ENCODE results near the gene ANK3. TPM values are rescaled to one million over a fixed set of nuclear protein-coding genes. Genes with fewer than 3 reads are reported as not detected.

The ANK3 gene
- total and polyA plus RNA-seq, 2 donors (not counting 1 experiment from before 2014, with no cell fraction given): 0.50 to 0.79 TPM

DNA sequence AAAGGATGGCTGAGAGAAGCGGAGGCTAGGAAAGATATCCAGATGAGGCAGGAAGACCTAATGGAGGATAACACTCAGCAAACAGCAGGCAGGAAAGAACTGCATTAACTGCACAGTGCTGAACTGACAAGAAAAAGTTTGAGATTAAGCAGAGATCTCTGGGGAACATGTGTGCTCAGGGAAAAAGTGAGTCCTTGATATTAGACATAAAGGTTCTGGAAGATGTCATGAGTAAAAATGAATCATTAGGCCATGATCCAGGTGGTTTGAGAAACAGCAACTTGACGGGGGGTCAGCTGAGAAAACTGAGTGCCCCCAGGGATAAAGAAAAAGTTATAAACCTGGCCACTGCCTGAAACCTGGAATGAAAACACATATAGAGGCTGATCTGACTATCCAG lies 27.3 kb upstream of the ANK3 start:
- TF ChIP-seq, protein P1, sequence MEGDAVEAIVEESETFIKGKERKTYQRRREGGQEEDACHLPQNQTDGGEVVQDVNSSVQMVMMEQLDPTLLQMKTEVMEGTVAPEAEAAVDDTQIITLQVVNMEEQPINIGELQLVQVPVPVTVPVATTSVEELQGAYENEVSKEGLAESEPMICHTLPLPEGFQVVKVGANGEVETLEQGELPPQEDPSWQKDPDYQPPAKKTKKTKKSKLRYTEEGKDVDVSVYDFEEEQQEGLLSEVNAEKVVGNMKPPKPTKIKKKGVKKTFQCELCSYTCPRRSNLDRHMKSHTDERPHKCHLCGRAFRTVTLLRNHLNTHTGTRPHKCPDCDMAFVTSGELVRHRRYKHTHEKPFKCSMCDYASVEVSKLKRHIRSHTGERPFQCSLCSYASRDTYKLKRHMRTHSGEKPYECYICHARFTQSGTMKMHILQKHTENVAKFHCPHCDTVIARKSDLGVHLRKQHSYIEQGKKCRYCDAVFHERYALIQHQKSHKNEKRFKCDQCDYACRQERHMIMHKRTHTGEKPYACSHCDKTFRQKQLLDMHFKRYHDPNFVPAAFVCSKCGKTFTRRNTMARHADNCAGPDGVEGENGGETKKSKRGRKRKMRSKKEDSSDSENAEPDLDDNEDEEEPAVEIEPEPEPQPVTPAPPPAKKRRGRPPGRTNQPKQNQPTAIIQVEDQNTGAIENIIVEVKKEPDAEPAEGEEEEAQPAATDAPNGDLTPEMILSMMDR (conservative IDR thresholded peaks at IDR 0.05 in 1 of 2, IDR thresholded peaks at IDR 0.05 in 1 of 2; ENCODE audit: low read depth in 1 of 2, low read length in 2 of 2): no peak
- no peak for TF ChIP-seq EZH2 (IDR thresholded peaks at IDR 0.05; ENCODE audit: low read length, missing control alignments)
- no peak overlapping the region for H3K27ac ChIP-seq (ENCODE audit: insufficient read depth, low read length)

DNA sequence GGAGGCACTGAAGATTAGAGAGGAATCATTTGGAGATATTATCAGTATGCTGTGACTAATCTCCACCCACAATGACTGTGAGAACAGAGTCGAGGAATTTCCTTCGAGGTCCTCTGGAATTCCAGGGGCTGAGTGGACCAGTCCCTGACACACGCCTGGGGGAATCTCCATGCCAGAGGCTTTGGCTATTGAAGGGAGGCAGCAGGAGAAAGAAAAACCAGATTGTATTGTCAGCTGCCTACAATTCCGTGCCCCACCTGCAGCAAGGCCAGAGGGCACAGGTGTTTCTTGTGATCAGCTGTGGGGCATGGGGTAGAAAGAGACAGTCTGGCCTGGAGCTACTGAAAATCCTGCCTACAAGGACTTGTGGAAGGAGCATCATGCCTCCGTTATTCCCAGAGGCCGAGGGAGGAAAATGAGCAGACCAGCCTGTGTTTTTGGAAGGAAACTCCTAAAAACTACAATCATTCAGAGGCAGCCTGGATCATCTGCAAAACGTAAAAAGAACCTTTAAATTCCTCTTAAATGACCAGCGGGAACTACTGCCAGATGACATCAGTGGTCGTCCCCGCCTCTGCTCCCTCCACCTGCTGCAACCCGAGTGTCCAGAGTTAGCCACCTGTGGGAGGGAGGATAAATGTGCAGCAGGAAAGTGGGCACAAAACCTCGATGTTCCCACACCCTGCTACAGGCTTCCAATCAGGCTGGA lies 25.4 kb upstream of the ANK3 start:
- Histone ChIP-seq H3K36me3 (ENCODE audit: control insufficient read depth, insufficient read depth, low read length) (no peaks in the 10 kb centered on the region), H3K4me1 (ENCODE audit: control insufficient read depth, extremely low read depth, insufficient read depth, low read length) (peaks cover 7% of the 10 kb centered on the region), H2AFZ (ENCODE audit: low read length) (no peak overlapping the region), H3K9ac (ENCODE audit: insufficient read depth, low read length) (no peak overlapping the region), H3K4me3 (replicated peaks in 1 of 4; ENCODE audit: control extremely low read depth in 1 of 4, insufficient read depth in 1 of 4, low read depth in 3 of 4, low read length in 4 of 4) (no peak overlapping the region), H3K79me2 (ENCODE audit: control insufficient read depth, insufficient read depth, low read length) (no peaks in the 10 kb centered on the region), H4K20me1 (ENCODE audit: control insufficient read depth, extremely low read depth, insufficient read depth, low read length) (no peaks in the 10 kb centered on the region), H3K27ac (ENCODE audit: insufficient read depth, low read length) (no peak overlapping the region), H3K4me2 (ENCODE audit: extremely low read depth, insufficient read depth, low read length) (peak overlapping the region; percentile 11), H3K9me3 (ENCODE audit: control insufficient read depth, insufficient read depth, low read depth, low read length) (no peaks in the 10 kb centered on the region), H3K27me3 (ENCODE audit: control insufficient read depth, insufficient read depth, low read length) (no peaks in the 10 kb centered on the region)
- TF ChIP-seq, protein P1 (conservative IDR thresholded peaks at IDR 0.05 in 1 of 2, IDR thresholded peaks at IDR 0.05 in 1 of 2; ENCODE audit: low read depth in 1 of 2, low read length in 2 of 2): no peak
- TF ChIP-seq EZH2 (IDR thresholded peaks at IDR 0.05; ENCODE audit: low read length, missing control alignments): no peak
- DNase-seq (ENCODE audit: low read depth in 2 of 2): peak; percentile 44 to 97

More for the DNA sequence above, 27.3 kb upstream of the ANK3 start:
- Histone ChIP-seq H3K79me2 (ENCODE audit: control insufficient read depth, insufficient read depth, low read length) (no peaks in the 10 kb centered on the region), H3K4me3 (replicated peaks in 1 of 4; ENCODE audit: control extremely low read depth in 1 of 4, insufficient read depth in 1 of 4, low read depth in 3 of 4, low read length in 4 of 4) (no peak overlapping the region), H3K27me3 (ENCODE audit: control insufficient read depth, insufficient read depth, low read length) (no peaks in the 10 kb centered on the region), H3K36me3 (ENCODE audit: control insufficient read depth, insufficient read depth, low read length) (no peaks in the 10 kb centered on the region), H3K9ac (ENCODE audit: insufficient read depth, low read length) (no peak overlapping the region), H4K20me1 (ENCODE audit: control insufficient read depth, extremely low read depth, insufficient read depth, low read length) (no peaks in the 10 kb centered on the region), H3K9me3 (ENCODE audit: control insufficient read depth, insufficient read depth, low read depth, low read length) (no peaks in the 10 kb centered on the region), H2AFZ (ENCODE audit: low read length) (no peak overlapping the region), H3K4me1 (ENCODE audit: control insufficient read depth, extremely low read depth, insufficient read depth, low read length) (peaks cover 9% of the 10 kb centered on the region), H3K4me2 (ENCODE audit: extremely low read depth, insufficient read depth, low read length) (no peak overlapping the region)
- peak in 1 of 2 donors; percentile 58 for DNase-seq (ENCODE audit: low read depth in 2 of 2)

DNA sequence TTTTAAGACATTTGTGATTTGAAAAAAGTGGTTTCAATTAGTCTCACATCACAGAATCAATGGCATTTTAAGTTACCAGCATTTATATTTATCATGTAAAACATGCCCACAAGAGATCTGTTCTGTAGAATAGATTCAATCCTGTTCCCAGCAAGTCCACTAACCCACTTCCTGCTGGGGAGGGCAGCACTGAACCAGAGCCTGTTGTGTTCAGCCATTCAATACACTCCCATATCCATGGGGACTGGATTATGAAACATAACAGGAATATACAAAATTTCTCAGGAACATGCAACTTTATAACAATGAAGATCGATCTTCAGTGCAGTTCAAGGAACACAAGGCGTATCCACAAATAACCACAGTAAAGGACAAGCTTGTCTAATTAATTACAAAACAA lies 24.4 kb upstream of the ANK3 start:
- Histone ChIP-seq H3K9me3 (ENCODE audit: control insufficient read depth, insufficient read depth, low read depth, low read length) (no peaks in the 10 kb centered on the region), H3K4me2 (ENCODE audit: extremely low read depth, insufficient read depth, low read length) (no peak overlapping the region), H3K27ac (ENCODE audit: insufficient read depth, low read length) (no peak overlapping the region), H4K20me1 (ENCODE audit: control insufficient read depth, extremely low read depth, insufficient read depth, low read length) (no peaks in the 10 kb centered on the region), H3K79me2 (ENCODE audit: control insufficient read depth, insufficient read depth, low read length) (no peaks in the 10 kb centered on the region), H3K4me3 (replicated peaks in 1 of 4; ENCODE audit: control extremely low read depth in 1 of 4, insufficient read depth in 1 of 4, low read depth in 3 of 4, low read length in 4 of 4) (no peak overlapping the region), H2AFZ (ENCODE audit: low read length) (no peak overlapping the region), H3K27me3 (ENCODE audit: control insufficient read depth, insufficient read depth, low read length) (no peaks in the 10 kb centered on the region), H3K9ac (ENCODE audit: insufficient read depth, low read length) (no peak overlapping the region), H3K4me1 (ENCODE audit: control insufficient read depth, extremely low read depth, insufficient read depth, low read length) (peaks cover 7% of the 10 kb centered on the region), H3K36me3 (ENCODE audit: control insufficient read depth, insufficient read depth, low read length) (no peaks in the 10 kb centered on the region)
- DNase-seq (ENCODE audit: low read depth in 2 of 2): peak in 1 of 2 donors; percentile 39
- TF ChIP-seq, protein P1 (conservative IDR thresholded peaks at IDR 0.05 in 1 of 2, IDR thresholded peaks at IDR 0.05 in 1 of 2; ENCODE audit: low read depth in 1 of 2, low read length in 2 of 2): no peak
- TF ChIP-seq EZH2 (IDR thresholded peaks at IDR 0.05; ENCODE audit: low read length, missing control alignments): no peak

Measured in fibroblast of lung (primary cell).